MM.1S (cell line): ENCODE measurements around the gene PPP1R3A.

ENCODE experiments used
- DNase-seq: peaks from one replicate; pipeline ENCODE4 v3.0.0-alpha.2; 2015
- H2AFZ ChIP-seq: fragments of 300-600 bp; sonication (generic); 2 replicates; pipeline ENCODE4 v1.6.0; 2016; ENCODE audit warnings: antibody characterized with exemption, low read length
- H3F3A ChIP-seq: fragments of 300-600 bp; sonication (generic); 2 replicates; pipeline ENCODE4 v1.6.1; 2016; ENCODE audit warnings: mild to moderate bottlenecking, antibody characterized with exemption, low read length, moderate library complexity, mixed read lengths; ENCODE audit not compliant: insufficient read depth
- H3K27ac ChIP-seq: fragments of 300-600 bp; sonication (generic); 2 replicates; pipeline ENCODE4 v1.5.1; 2016; ENCODE audit warnings: mild to moderate bottlenecking, low read length
- H3K27me3 ChIP-seq: fragments of 300-600 bp; sonication (generic); replicated peaks from 2 replicates; pipeline ENCODE4 v1.6.0; 2016; ENCODE audit warnings: low read length; ENCODE audit not compliant: insufficient read depth
- H3K36me3 ChIP-seq: fragments of 300-600 bp; sonication (generic); replicated peaks from 2 replicates; pipeline ENCODE4 v1.6.1; 2016; ENCODE audit warnings: mild to moderate bottlenecking, low read length, mixed read lengths; ENCODE audit not compliant: insufficient read depth
- H3K4me1 ChIP-seq: fragments of 300-600 bp; sonication (generic); 2 replicates; pipeline ENCODE4 v1.6.1; 2016; ENCODE audit warnings: low read length, mixed read lengths
- H3K4me2 ChIP-seq: fragments of 300-600 bp; sonication (generic); 2 replicates; pipeline ENCODE4 v1.6.0; 2016; ENCODE audit warnings: low read depth, low read length
- H3K4me3 ChIP-seq: fragments of 300-600 bp; sonication (generic); 2 replicates; pipeline ENCODE4 v1.5.1; 2016; ENCODE audit warnings: low read length, mixed read lengths
- H3K79me2 ChIP-seq: fragments of 300-600 bp; sonication (generic); 2 replicates; pipeline ENCODE4 v1.6.1; 2016; ENCODE audit warnings: mixed run types, low read length, mixed read lengths
- H3K9ac ChIP-seq: fragments of 300-600 bp; sonication (generic); 2 replicates; pipeline ENCODE4 v1.6.1; 2016; ENCODE audit warnings: low read length, mixed read lengths
- H3K9me2 ChIP-seq: fragments of 300-600 bp; sonication (generic); replicated peaks from 2 replicates; pipeline ENCODE4 v1.6.1; 2016; ENCODE audit warnings: mild to moderate bottlenecking, low read length, mixed read lengths; ENCODE audit not compliant: insufficient read depth
- H3K9me3 ChIP-seq: fragments of 300-600 bp; sonication (generic); replicated peaks from 2 replicates; pipeline ENCODE4 v1.6.1; 2016; ENCODE audit warnings: mild to moderate bottlenecking, low read length, mixed read lengths; ENCODE audit not compliant: insufficient read depth
- H4K20me1 ChIP-seq: fragments of 300-600 bp; sonication (generic); 2 replicates; pipeline ENCODE4 v1.6.1; 2016; ENCODE audit warnings: mild to moderate bottlenecking, low read length, moderate library complexity, mixed read lengths; ENCODE audit not compliant: insufficient read depth
- EZH2 ChIP-seq: fragments of 300-600 bp; sonication (generic); optimal IDR thresholded peaks from 2 replicates; pipeline ENCODE3; 2017; ENCODE audit warnings: low read depth, mild to moderate bottlenecking, antibody characterized with exemption, low read length, mixed read lengths
- EZH2phosphoT487 ChIP-seq: fragments of 300-600 bp; sonication (generic); IDR thresholded peaks from 2 replicates; pipeline ENCODE4 v1.6.1; 2018; ENCODE audit warnings: antibody characterized with exemption, low read length
- TF ChIP-seq, protein P1 (sequence below): fragments of 300-600 bp; sonication (generic); IDR thresholded peaks from 2 replicates; pipeline ENCODE4 v1.5.1; 2016; ENCODE audit warnings: antibody characterized with exemption, low read length, mixed read lengths

Gene PPP1R3A

DNA sequence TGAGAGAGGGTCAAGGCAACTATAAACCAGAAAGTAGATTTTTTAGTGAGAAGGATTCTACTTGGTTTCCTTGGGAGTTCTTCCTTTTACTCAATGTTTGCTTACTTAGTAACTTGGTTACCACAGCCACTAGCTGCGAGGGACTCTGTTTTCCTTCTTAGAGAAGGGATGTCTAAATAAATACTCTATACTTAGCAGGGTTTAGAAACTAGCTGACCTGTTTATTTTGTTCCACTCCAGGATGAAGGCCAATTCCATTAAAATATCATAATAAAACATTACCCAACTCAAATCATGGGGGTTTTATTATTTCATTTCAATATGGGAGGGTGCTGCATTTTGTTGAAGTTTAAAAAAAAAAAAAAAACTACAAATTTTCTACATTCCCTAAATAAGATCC, 87.3 kb downstream of the PPP1R3A start:
- TF ChIP-seq EZH2 (no peak), EZH2phosphoT487 (no peak)
- TF ChIP-seq, protein P1, sequence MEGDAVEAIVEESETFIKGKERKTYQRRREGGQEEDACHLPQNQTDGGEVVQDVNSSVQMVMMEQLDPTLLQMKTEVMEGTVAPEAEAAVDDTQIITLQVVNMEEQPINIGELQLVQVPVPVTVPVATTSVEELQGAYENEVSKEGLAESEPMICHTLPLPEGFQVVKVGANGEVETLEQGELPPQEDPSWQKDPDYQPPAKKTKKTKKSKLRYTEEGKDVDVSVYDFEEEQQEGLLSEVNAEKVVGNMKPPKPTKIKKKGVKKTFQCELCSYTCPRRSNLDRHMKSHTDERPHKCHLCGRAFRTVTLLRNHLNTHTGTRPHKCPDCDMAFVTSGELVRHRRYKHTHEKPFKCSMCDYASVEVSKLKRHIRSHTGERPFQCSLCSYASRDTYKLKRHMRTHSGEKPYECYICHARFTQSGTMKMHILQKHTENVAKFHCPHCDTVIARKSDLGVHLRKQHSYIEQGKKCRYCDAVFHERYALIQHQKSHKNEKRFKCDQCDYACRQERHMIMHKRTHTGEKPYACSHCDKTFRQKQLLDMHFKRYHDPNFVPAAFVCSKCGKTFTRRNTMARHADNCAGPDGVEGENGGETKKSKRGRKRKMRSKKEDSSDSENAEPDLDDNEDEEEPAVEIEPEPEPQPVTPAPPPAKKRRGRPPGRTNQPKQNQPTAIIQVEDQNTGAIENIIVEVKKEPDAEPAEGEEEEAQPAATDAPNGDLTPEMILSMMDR: no peak
- Histone ChIP-seq H3K4me1 (no peaks in the 10 kb centered on the region), H3K9me2 (no peaks in the 10 kb centered on the region), H4K20me1 (no peaks in the 10 kb centered on the region), H3F3A (no peaks in the 10 kb centered on the region), H3K4me3 (no peak overlapping the region), H3K27ac (no peak overlapping the region), H3K27me3 (no peaks in the 10 kb centered on the region), H3K36me3 (no peaks in the 10 kb centered on the region), H3K9me3 (no peaks in the 10 kb centered on the region), H3K4me2 (no peak overlapping the region), H3K9ac (no peak overlapping the region), H2AFZ (no peak overlapping the region), H3K79me2 (no peaks in the 10 kb centered on the region)
- no peak for DNase-seq

DNA sequence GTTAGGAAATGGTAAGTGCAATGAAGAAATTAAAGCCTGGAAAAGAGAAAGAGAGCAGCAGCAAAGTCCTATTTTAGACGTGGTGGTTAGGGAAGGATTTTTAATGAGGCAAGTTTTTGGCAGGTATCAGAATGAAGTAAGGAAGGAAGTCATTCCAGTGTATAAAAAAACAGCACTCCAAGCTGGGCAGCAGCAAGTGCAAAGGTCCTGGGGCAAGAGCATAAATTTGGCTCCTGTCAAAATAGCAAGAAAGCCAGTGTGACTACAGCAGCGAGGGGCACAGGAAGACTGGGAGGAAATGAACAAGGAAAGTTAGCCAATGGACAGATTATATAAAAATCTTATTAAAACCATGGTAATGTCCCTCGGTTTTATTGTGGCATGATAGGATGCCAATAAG, 90.2 kb downstream of the PPP1R3A start:
- no peaks in the 10 kb centered on the region for H4K20me1 ChIP-seq
- TF ChIP-seq, protein P1: no peak
- no peak for TF ChIP-seq EZH2phosphoT487
- no peak for TF ChIP-seq EZH2
- no peaks in the 10 kb centered on the region for H3K79me2 ChIP-seq
- H3K4me2 ChIP-seq: no peak overlapping the region
- H3K4me1 ChIP-seq: no peaks in the 10 kb centered on the region
- H3K36me3 ChIP-seq: no peaks in the 10 kb centered on the region
- H3K9me3 ChIP-seq: no peaks in the 10 kb centered on the region
- H3K27me3 ChIP-seq: no peaks in the 10 kb centered on the region
- H3K27ac ChIP-seq: no peak overlapping the region
- DNase-seq: no peak
- H3K4me3 ChIP-seq: no peak overlapping the region
- H3F3A ChIP-seq: no peaks in the 10 kb centered on the region
- no peaks in the 10 kb centered on the region for H3K9me2 ChIP-seq
- H2AFZ ChIP-seq: no peak overlapping the region
- H3K9ac ChIP-seq: no peak overlapping the region
